ENCODE data around the gene HELZ2.

HELZ2 gene

GRCh38 chr20:63597651-63598478, 23.8 kb upstream of the HELZ2 start:
- no peak for DNase-seq

DNA sequence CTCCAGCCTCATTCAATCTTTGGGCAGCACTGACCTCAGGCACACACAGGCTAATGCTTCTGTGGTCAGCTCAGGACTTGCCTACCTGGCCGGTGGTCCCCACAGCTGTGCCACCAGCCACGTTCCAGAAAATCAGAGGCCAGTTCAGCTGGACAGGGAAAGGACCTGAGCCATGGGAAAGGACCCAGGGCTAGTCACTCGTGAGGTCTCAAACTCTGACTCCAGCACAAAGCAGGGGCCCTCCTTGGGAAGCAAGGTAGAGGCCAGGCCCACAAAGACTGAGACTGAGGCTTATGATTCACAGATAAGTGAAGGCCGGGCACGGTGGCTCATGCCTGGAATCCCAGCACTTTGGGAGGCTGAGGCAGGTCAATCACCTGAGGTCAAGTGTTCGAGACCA, 22.4 kb upstream of the HELZ2 start:
- DNase-seq = no peak

GRCh38 chr20:63595416-63596127, 21.5 kb upstream of the HELZ2 start:
- no peak for DNase-seq

DNA sequence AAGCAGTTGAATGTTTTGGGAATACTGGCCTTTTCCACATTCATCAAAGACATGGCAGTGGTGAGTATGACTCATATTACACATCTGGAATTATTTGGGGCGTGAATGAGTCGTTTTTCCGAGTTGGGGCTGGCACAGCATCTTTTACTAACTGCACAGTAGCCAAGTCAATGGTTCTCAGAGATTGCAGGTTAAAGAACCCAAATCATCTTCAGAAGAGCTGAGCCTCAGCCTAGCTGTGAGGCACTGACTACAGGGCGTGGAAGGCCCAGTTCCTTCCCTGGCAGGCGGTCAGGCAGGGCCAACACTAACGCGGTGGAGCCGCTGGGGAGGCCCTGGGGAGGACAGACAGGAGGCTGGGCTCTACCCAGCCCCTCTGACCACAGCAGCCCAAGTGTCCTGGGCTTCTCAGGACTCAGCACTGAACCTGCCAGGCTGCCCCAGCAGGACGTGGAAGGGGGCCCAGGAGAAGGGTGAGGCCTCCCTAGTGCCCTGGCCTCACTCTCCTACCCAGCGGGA, 20.1 kb upstream of the HELZ2 start:
- DNase-seq = no peak

GRCh38 chr20:63592661-63593060, 18.6 kb upstream of the HELZ2 start:
- no peak for DNase-seq

- DNase-seq = no peak
Observed at GRCh38 chr20:63591786-63592355, 17.8 kb upstream of the HELZ2 start.

DNA sequence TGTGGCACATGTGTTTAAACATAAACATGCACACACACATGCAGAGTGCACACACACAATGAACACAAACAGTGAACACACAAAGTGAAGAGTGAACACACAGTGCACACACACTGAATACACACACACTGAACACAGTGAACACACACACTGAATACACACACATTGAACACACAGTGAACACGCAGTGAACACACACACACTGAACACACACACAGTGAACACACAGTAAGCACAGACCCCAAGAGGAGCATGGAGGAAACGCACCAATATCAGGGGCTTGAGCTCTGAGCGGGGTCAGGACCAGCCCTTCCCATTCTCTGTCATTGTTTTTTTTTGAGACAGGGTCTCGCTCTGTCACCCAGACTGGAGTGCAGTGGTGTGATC, 17.1 kb upstream of the HELZ2 start:
- DNase-seq = no peak

DNA sequence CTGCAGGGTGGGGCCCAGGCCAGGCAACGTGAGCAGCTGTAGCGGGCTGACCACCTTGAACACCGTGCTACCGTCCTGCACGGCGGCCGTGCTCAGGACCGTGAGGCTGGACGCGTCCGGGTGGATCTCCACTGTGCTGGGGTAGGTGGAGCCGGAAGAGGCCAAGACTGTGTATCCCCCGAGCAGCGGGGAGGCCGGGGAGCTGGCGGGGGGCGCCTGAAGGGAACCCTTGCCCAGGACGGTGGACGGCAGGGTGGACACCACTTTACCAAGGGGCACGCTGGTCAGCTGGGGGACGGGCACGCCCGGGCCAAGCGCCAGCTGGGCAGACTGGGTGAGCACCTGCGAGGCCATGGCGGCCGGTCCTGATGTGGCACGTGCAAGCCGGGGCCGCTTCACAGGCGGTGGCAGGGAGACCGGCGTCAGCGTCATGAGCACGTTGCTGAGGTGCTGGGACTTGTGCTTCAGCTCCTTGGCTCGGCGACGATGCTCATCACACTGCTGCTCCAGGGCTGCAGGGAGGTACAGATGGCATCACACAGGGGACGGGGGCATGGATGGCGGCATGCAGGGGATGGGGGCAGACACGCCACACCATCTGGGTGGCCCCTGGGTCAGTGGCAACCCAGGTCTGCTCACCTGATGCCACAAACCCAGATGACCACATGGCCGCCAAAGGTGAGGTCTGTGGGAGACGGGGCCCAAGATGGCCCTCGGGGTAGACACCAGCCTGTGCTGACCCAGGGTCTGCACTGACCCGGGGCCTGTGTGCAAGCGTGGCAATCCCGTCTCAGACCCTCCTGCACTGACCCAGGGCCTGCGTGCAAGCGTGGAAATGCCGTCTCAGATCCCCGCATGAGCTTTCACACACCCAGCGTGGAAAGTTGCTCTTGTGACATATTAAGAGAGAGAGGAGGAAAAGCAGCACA, 16.4 kb upstream of the HELZ2 start:
- no peak for DNase-seq

GRCh38 chr20:63589261-63590217, 15.5 kb upstream of the HELZ2 start:
- no peak for DNase-seq

DNA sequence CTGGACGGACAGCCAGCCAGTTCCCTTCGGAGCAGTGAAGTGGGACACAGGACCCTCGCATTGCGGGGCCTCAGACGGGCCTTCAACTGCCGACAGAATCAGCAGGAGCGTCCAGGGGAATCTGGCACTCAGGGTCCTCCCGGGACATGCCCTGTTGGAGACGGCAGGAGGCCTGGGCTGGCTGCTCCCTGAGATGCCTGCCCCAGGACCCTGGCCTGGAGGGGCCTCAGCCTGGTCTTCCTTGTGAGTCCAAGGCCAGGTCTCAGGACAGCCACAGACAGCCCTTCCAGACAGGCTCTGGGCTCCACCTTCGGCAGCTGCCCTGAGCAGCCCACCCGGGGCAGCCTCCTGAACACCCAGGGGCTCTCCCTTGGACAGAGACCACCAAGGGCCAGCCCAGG, 14.6 kb upstream of the HELZ2 start:
- no peak for DNase-seq

GRCh38 chr20:63587776-63588591, 13.9 kb upstream of the HELZ2 start:
- DNase-seq = peak; percentile 56

GRCh38 chr20:63587256-63587655, 13.2 kb upstream of the HELZ2 start:
- no peak for DNase-seq

- no peak for DNase-seq
Observed at GRCh38 chr20:63586797-63587196, 12.8 kb upstream of the HELZ2 start.

DNA sequence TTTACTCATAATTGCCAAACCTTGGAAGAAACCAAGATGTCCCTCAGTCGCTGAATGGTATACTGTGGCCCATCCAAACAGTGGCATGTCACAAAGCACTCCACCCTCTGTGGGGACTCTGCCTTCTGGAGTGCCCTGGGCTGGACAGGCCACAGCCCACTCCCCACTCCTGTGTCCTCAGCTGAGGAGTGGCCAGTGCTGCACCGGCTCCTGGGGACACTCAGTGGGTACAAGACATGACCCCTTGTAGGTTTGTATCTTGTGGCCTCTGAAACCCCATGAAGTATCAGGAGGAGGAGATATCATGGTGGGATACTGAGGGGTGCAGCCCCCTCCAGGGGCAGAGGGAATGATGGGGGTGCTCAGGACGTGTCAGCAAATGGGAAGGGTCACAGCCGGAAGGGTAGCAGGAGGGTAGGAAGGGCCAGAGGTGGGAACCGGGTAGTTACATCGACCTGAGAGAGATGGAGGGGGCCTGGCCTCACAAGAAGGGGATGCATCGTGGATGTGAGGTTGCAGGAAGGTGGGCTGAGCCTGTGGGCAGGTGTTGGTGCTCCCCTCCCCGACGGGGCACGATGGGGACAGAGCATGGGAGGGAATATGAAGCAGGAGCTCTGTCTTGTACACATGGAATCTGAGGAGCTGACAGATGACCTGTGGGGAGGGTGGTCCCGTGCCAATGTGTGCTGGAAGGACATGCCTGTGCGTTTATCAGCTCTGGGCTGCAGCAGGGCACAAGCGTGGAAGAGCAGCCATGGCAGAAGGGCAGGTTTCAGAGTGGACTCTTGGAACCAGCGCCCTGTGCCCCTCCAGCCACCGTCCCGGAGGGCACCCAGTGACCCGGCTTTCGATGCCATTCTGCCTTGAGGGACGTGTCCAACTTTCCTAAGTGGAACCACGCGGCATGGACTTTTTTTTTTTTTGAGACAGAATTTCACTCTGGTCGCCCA, 11.9 kb upstream of the HELZ2 start:
- no peak for DNase-seq

GRCh38 chr20:63582382-63583063, 8.5 kb upstream of the HELZ2 start:
- no peak for DNase-seq

GRCh38 chr20:63580796-63581461, 6.9 kb upstream of the HELZ2 start:
- DNase-seq = peak; percentile 48

DNA sequence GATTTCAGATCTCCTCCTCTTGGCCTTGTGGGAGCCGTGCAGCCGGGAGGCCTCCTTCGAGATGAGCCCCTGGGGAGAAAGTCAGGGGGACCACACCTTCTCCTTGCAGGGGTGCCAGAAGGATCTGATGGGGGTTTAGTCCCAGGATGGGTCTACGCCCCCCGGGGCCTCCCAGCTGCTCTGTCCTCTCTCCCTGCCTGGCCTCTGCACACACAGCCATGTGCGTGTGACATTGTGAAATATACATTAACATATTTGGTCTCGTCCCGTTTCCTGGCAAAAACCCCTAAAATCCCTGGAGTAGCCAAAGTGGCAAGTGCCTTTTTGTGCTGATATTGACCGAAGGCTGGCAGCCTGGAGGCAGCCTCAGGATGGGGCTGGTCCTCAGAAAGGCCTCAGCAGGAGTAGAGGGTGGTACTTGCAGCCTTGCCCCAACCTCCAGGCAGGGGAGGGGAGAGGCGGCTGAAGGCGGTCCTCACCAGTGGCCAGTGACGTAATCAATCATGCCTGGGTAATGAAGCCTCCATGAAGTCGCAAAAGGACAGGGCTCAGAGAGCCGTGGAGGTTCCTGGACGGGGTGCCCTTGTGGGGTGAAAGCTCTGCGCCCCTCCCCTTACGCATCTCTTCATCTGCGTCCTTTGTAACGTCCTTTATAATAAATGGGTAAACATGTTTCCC, 5.1 kb upstream of the HELZ2 start:
- peak; percentile 62 for DNase-seq

Measured in inflammatory macrophage treated with lipopolysaccharide for 4 hours (primary cell).